GM13976 (cell line): ENCODE measurements around the gene ZMIZ2.
"Not testable (repeated sequence)": the region's sequence is repeated elsewhere in the genome, so short reads cannot be mapped to it uniquely, and the experiment has no call there.

Source experiments
- DNase-seq: peaks from one replicate; pipeline ENCODE4 v3.0.0; 2012; ENCODE audit warnings: low spot score
- CTCF ChIP-seq: IDR thresholded peaks from 2 replicates; pipeline ENCODE4 v1.5.1; 2012; ENCODE audit warnings: borderline replicate concordance, mild to moderate bottlenecking; ENCODE audit not compliant: insufficient read depth; ENCODE audit errors: extremely low read depth, missing control alignments, control extremely low read depth
- in situ Hi-C: fragments of 300-500 bp; cut with MboI; formaldehyde crosslinking; loops from one replicate; pipeline ENCODE4 v1.12.0; 2022; ENCODE audit warnings: low sequenced_read_pairs, mixed read lengths, inconsistent platforms; ENCODE audit not compliant: unreplicated experiment

The ZMIZ2 gene

GRCh38 chr7:44727937-44728262, 20.7 kb upstream of the ZMIZ2 start:
- no peak for TF ChIP-seq CTCF
- in situ Hi-C loops = no loop called here
- DNase-seq = no peak

- DNase-seq = no peak
- TF ChIP-seq CTCF = no peak
- in situ Hi-C loops = no loop called here
These were observed 18.6 kb upstream of the ZMIZ2 start for GRCh38 chr7:44729949-44730590.

- in situ Hi-C loops, DNase-seq: not testable (repeated sequence)
These were observed 15.7 kb upstream of the ZMIZ2 start for GRCh38 chr7:44732971-44733370.

- in situ Hi-C loops = no loop called here
- no peak for DNase-seq
- TF ChIP-seq CTCF = no peak
These were observed 14.8 kb upstream of the ZMIZ2 start for GRCh38 chr7:44733708-44734481.

- no peak for DNase-seq
- in situ Hi-C loops = no loop called here
- no peak for TF ChIP-seq CTCF
These were observed 13.1 kb upstream of the ZMIZ2 start for GRCh38 chr7:44735403-44736165.

- DNase-seq = no peak
- in situ Hi-C loops = no loop called here
- TF ChIP-seq CTCF = no peak
These were observed 11.8 kb upstream of the ZMIZ2 start for GRCh38 chr7:44736896-44737295.

GRCh38 chr7:44738051-44738723, 10.5 kb upstream of the ZMIZ2 start:
- in situ Hi-C loops = no loop called here
- DNase-seq = no peak
- no peak for TF ChIP-seq CTCF
